ENCODE measurements around the gene CAB39L.

CAB39L gene

DNA sequence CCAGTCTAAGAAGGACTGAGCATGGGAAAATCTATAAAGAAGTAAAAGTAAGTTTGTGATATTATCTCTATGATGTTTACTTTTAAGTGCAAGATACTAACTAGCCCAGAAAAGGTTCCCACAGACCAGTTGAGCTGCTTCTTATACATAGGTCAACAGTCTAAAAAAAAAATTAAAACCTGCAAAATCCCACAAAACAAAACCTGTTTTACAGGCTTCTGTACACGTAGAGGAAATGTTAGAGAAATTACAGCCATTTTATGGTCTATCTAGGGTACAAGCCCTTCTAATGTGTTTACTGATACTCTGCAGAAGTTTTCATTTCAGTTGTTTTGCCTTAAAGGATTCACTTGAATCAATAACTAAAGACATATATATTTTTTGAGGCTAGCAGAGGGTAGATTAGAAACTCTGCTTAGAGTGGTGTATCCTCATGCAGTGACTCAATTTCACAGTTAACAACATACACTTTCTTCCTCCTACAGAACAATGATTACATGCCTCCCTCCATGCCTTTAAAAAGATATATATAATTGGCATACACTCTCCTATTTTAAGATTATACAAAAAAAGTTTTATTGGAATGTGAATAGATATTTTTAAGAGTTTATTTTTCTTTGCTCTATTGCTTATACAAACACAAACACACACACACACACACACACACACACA, 43.9 kb downstream of the CAB39L start:
- ChIA-PET CTCF (no interaction called here), POLR2A (no interaction called here)
- TF ChIP-seq CTCF (IDR thresholded peaks at IDR 0.05; ENCODE audit: control extremely low read depth, extremely low read depth, low read depth, missing control alignments), result no peak
- DNase-seq (ENCODE audit: extremely low spot score), result no peak

- no peak for TF ChIP-seq CTCF (IDR thresholded peaks at IDR 0.05; ENCODE audit: control extremely low read depth, extremely low read depth, low read depth, missing control alignments)
- CTCF ChIA-PET, result interaction anchor here (0.7 kb wide), 1 partner anchor 11 kb away, joined by 3 read pairs; no protein-coding TSS in a partner anchor
- no peak for DNase-seq (ENCODE audit: extremely low spot score)
- POLR2A ChIA-PET, result no interaction called here
Observed at GRCh38 chr13:49395878-49396380, 47.9 kb downstream of the CAB39L start.

GRCh38 chr13:49395451-49395865, 48.4 kb downstream of the CAB39L start:
- ChIA-PET POLR2A (no interaction called here), CTCF (no interaction called here)
- DNase-seq (ENCODE audit: extremely low spot score), result no peak
- no peak for TF ChIP-seq CTCF (IDR thresholded peaks at IDR 0.05; ENCODE audit: control extremely low read depth, extremely low read depth, low read depth, missing control alignments)

DNA sequence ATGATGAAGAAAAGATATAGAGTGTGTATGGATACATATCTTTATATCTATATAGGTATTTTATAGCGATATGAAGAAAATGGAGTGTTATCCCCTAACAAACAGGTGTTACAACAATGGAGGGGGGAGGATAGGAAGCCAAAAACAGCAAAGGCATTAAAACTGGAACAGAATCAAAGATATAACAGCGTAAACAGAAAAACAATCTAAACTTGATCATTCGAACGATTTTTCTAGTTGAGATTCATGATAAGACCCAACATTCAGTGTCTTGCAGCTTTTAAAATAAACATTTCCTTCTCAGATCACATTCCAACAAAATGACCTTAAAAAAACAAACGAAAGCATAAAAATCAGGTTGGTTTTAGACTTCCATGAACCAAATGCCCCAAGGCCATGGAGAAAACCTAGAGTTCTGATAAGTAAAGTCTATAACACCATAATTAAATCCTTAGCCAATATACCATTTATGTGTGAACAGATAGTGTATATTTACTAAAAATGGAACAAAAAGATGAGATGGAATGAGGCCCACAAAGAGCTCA, 55.7 kb downstream of the CAB39L start:
- TF ChIP-seq CTCF (IDR thresholded peaks at IDR 0.05; ENCODE audit: control extremely low read depth, extremely low read depth, low read depth, missing control alignments), result no peak
- CTCF ChIA-PET, result no interaction called here
- DNase-seq (ENCODE audit: extremely low spot score), result no peak
- POLR2A ChIA-PET, result no interaction called here

DNA sequence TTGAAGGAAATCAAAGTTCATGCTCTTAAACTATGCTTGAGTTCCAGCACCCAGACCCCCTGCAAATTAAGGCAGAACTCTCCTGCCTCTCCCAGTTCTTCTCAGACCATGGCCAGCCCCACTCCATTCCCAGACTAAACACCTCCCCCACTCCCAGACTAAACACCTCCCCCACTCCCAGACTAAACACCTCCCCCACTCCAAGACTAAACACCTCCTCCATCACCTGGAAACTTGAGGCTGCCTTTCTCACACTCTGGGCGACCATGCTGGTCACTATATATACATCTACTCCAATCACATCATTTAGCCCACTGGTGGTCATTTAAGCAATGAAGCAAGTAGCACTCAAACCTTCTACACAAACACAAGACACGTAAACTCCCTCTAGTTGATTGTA, 57.2 kb downstream of the CAB39L start:
- POLR2A ChIA-PET, result no interaction called here
- no peak for TF ChIP-seq CTCF (IDR thresholded peaks at IDR 0.05; ENCODE audit: control extremely low read depth, extremely low read depth, low read depth, missing control alignments)
- CTCF ChIA-PET, result no interaction called here
- DNase-seq (ENCODE audit: extremely low spot score), result no peak

GRCh38 chr13:49376121-49376520, 67.7 kb downstream of the CAB39L start:
- TF ChIP-seq CTCF (IDR thresholded peaks at IDR 0.05; ENCODE audit: control extremely low read depth, extremely low read depth, low read depth, missing control alignments), result no peak
- no peak for DNase-seq (ENCODE audit: extremely low spot score)
- POLR2A ChIA-PET, result no interaction called here
- CTCF ChIA-PET, result interaction anchor here (1.2 to 2.1 kb wide), 2 partner anchors 9 kb away, joined by 3 to 9 read pairs; no protein-coding TSS in a partner anchor
